HepG2 (cell line): Measurements from ENCODE around the gene TMEM107. TPM values are rescaled to one million over a fixed set of nuclear protein-coding genes. Genes with fewer than 3 reads are reported as not detected.
A peak's percentile ranks its signal among the peaks of the same experiment; 100 is the strongest.

Source experiments
- EHMT2 ChIP-seq: fragments of 200-600 bp; sonication (generic); IDR thresholded peaks from 2 replicates; pipeline ENCODE4 v1.7.0; 2017; ENCODE audit warnings: antibody characterized with exemption, low read depth, low read length, borderline replicate concordance
- FOSL1 ChIP-seq: sonication (generic); formaldehyde crosslinking; IDR thresholded peaks from 2 replicates; pipeline ENCODE4 v1.9.0; 2021; ENCODE audit warnings: missing genetic modification reagents, borderline replicate concordance
- GFI1 ChIP-seq: sonication (generic); formaldehyde crosslinking; IDR thresholded peaks from 2 replicates; pipeline ENCODE4 v1.5.0; 2020; ENCODE audit warnings: missing genetic modification reagents, mild to moderate bottlenecking, borderline replicate concordance
- HNRNPK ChIP-seq: fragments of 200-400 bp; formaldehyde crosslinking; IDR thresholded peaks from 2 replicates; pipeline ENCODE4 v1.6.1; 2018; ENCODE audit warnings: low read length, low read depth, moderate library complexity, mild to moderate bottlenecking; ENCODE audit not compliant: poor library complexity, severe bottlenecking
- IRX3 ChIP-seq: sonication (generic); formaldehyde crosslinking; IDR thresholded peaks from 2 replicates; pipeline ENCODE4 v1.8.1; 2023; ENCODE audit warnings: mild to moderate bottlenecking, low read depth, missing genetic modification reagents, borderline replicate concordance
- MIER3 ChIP-seq: IDR thresholded peaks from 2 replicates; pipeline ENCODE4 v1.6.1; 2016; ENCODE audit warnings: missing compliant biosample characterization, borderline replicate concordance
- NAIF1 ChIP-seq: sonication (generic); formaldehyde crosslinking; IDR thresholded peaks from 2 replicates; pipeline ENCODE4 v1.5.0; 2020; ENCODE audit warnings: mild to moderate bottlenecking, missing genetic modification reagents, borderline replicate concordance
- TBP ChIP-seq: sonication (generic); formaldehyde crosslinking; IDR thresholded peaks from 2 replicates; pipeline ENCODE4 v1.5.0; 2020; ENCODE audit warnings: missing genetic modification reagents
- ZBTB38 ChIP-seq: sonication (generic); formaldehyde crosslinking; IDR thresholded peaks from 2 replicates; pipeline ENCODE4 v1.5.1; 2020; ENCODE audit warnings: mild to moderate bottlenecking, missing genetic modification reagents
- ZNF317 ChIP-seq: sonication (generic); formaldehyde crosslinking; IDR thresholded peaks from 2 replicates; pipeline ENCODE4 v1.5.0; 2020; ENCODE audit warnings: mild to moderate bottlenecking, missing genetic modification reagents
- ZNF546 ChIP-seq: sonication (generic); formaldehyde crosslinking; conservative IDR thresholded peaks from 2 replicates; pipeline ENCODE4 v1.8.1; 2023; ENCODE audit warnings: mild to moderate bottlenecking, missing genetic modification reagents
- ZNF629 ChIP-seq: sonication (generic); formaldehyde crosslinking; conservative IDR thresholded peaks from 2 replicates; pipeline ENCODE4 v1.5.0; 2020; ENCODE audit warnings: missing genetic modification reagents
- ZNF644 ChIP-seq: IDR thresholded peaks from 2 replicates; pipeline ENCODE4 v1.6.1; 2016; ENCODE audit warnings: low read depth
- ZNF678 ChIP-seq: sonication (generic); formaldehyde crosslinking; IDR thresholded peaks from 2 replicates; pipeline ENCODE4 v1.4.0; 2020; ENCODE audit warnings: mild to moderate bottlenecking, missing genetic modification reagents
- polyA plus RNA-seq, 8 experiments: library from polyadenylated mRNA; depleted of rRNA in 3 of 8; stranded (reverse) in 7 of 8; unstranded in 1 of 8; fragments of >200 nt; fragmentation: Illumina TruSeq in 4 of 8; extraction: Trizol in 4 of 8; gene quantifications; 2 replicates each; pipeline versions ENCODE4 v1.2.1 to v1.2.3, GENCODE V29; 2011 to 2016; ENCODE audit warnings: low read depth in 4 of 8, missing spikeins in 1 of 8, mixed read lengths in 1 of 8; ENCODE audit not compliant: insufficient read depth in 1 of 8
- total RNA-seq, 5 experiments: library from RNA; depleted of rRNA; stranded (reverse); fragments of >200 nt; fragmentation: Illumina TruSeq; extraction: Trizol; gene quantifications; 2 replicates each; pipeline ENCODE4 v1.2.3, GENCODE V29; 2016; ENCODE audit warnings: low read depth in 1 of 5
- TF ChIP-seq, protein P1 (sequence below): IDR thresholded peaks from 2 replicates; pipeline ENCODE4 v1.6.1; 2012; ENCODE audit warnings: low read depth, low read length, improper control_type of control experiment
- TF ChIP-seq, protein P2 (sequence below): sonication (generic); IDR thresholded peaks from 2 replicates; pipeline ENCODE4 v1.6.1; 2016; ENCODE audit warnings: low read depth, borderline replicate concordance
- TF ChIP-seq, protein P3 (sequence below): sonication (generic); formaldehyde crosslinking; IDR thresholded peaks from 2 replicates; pipeline ENCODE4 v1.4.0; 2020; ENCODE audit warnings: missing genetic modification reagents
- TF ChIP-seq, protein P4 (sequence below): sonication (generic); formaldehyde crosslinking; conservative IDR thresholded peaks from 2 replicates; pipeline ENCODE4 v1.8.0; 2022; ENCODE audit warnings: mild to moderate bottlenecking, moderate library complexity, missing genetic modification reagents
- TF ChIP-seq, protein P5 (sequence below): sonication (generic); formaldehyde crosslinking; IDR thresholded peaks from 2 replicates; pipeline ENCODE4 v1.5.1; 2020; ENCODE audit warnings: missing genetic modification reagents, mild to moderate bottlenecking, borderline replicate concordance

Gene TMEM107
- total and polyA plus RNA-seq, 2 of the 13 experiments (the other 11 are each of a cell fraction or from before 2014, with no cell fraction given): 7.2 to 15.3 TPM

DNA sequence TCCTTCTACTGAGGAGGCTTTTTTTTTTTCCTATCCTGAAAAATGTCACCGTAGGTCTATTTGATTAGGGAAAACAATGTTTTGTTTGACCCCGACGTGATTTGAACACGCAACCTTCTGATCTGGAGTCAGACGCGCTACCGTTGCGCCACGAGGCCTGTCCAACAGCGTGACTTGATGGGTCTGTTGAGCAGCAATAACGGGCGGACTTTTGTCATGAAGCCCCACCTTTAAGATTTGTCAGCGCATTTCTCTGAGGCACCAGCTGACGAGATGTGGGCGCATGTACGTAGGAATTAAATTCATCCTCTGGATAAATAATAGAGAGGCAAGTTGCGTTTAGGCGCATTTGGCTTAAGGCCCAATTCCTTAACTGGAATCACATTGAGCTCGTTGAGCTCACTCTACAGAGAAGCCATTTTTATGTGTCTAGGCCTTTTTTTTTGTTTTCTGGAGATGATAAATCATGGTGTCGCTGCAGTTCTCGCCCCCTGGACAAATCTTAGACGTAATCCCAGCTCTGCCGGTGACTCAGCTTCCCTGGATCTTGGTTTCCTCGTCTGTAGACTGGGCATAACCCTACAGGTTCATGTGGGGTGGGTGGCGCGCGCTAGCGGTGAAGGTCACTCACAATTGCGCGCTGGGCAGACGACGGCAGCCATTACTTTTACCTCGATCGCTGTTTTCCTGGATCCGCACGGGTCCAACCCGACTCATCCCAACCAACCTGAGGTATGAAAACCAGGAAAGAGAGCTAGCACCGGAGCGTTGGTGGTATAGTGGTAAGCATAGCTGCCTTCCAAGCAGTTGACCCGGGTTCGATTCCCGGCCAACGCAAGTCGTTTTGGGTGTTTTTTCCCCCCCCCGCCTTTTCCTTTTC is 44.8 kb upstream of the TMEM107 start (continued):
- 0 out of 2 replicates have a peak, but pooled peaks have one; percentile 62 for TF ChIP-seq TBP (CRISPR knock-in tag)
- no peak for TF ChIP-seq EHMT2
- 0 out of 2 replicates have a peak, but pooled peaks have one; percentile 71 for TF ChIP-seq IRX3
- TF ChIP-seq FOSL1 (CRISPR knock-in tag): no peak
- TF ChIP-seq ZNF546 (CRISPR knock-in tag): no peak
- peak; percentile 72 for TF ChIP-seq GFI1
- TF ChIP-seq MIER3 (CRISPR knock-in tag): peak; percentile 64
- TF ChIP-seq, protein P1, sequence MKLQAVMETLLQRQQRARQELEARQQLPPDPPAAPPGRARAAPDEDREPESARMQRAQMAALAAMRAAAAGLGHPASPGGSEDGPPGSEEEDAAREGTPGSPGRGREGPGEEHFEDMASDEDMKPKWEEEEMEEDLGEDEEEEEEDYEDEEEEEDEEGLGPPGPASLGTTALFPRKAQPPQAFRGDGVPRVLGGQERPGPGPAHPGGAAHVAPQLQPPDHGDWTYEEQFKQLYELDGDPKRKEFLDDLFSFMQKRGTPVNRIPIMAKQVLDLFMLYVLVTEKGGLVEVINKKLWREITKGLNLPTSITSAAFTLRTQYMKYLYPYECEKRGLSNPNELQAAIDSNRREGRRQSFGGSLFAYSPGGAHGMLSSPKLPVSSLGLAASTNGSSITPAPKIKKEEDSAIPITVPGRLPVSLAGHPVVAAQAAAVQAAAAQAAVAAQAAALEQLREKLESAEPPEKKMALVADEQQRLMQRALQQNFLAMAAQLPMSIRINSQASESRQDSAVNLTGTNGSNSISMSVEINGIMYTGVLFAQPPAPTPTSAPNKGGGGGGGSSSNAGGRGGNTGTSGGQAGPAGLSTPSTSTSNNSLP: peak; percentile 83
- TF ChIP-seq, protein P2, sequence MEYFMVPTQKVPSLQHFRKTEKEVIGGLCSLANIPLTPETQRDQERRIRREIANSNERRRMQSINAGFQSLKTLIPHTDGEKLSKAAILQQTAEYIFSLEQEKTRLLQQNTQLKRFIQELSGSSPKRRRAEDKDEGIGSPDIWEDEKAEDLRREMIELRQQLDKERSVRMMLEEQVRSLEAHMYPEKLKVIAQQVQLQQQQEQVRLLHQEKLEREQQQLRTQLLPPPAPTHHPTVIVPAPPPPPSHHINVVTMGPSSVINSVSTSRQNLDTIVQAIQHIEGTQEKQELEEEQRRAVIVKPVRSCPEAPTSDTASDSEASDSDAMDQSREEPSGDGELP: peak; percentile 67; the same call in 1 of the 2 replicates
- peak; percentile 54; the same call in 1 of the 2 replicates for TF ChIP-seq ZBTB38
- TF ChIP-seq ZNF644 (CRISPR knock-in tag): 0 out of 2 replicates have a peak, but pooled peaks have one; percentile 21
- TF ChIP-seq, protein P3, sequence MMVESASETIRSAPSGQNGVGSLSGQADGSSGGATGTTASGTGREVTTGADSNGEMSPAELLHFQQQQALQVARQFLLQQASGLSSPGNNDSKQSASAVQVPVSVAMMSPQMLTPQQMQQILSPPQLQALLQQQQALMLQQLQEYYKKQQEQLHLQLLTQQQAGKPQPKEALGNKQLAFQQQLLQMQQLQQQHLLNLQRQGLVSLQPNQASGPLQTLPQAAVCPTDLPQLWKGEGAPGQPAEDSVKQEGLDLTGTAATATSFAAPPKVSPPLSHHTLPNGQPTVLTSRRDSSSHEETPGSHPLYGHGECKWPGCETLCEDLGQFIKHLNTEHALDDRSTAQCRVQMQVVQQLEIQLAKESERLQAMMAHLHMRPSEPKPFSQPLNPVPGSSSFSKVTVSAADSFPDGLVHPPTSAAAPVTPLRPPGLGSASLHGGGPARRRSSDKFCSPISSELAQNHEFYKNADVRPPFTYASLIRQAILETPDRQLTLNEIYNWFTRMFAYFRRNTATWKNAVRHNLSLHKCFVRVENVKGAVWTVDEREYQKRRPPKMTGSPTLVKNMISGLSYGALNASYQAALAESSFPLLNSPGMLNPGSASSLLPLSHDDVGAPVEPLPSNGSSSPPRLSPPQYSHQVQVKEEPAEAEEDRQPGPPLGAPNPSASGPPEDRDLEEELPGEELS: peak; percentile 43; the same call in 1 of the 2 replicates
- peak; percentile 53; the same call in 1 of the 2 replicates for TF ChIP-seq NAIF1 (CRISPR knock-in tag)
- no peak for TF ChIP-seq ZNF678
- TF ChIP-seq, protein P4, sequence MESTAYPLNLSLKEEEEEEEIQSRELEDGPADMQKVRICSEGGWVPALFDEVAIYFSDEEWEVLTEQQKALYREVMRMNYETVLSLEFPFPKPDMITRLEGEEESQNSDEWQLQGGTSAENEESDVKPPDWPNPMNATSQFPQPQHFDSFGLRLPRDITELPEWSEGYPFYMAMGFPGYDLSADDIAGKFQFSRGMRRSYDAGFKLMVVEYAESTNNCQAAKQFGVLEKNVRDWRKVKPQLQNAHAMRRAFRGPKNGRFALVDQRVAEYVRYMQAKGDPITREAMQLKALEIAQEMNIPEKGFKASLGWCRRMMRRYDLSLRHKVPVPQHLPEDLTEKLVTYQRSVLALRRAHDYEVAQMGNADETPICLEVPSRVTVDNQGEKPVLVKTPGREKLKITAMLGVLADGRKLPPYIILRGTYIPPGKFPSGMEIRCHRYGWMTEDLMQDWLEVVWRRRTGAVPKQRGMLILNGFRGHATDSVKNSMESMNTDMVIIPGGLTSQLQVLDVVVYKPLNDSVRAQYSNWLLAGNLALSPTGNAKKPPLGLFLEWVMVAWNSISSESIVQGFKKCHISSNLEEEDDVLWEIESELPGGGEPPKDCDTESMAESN: no peak; the same call in 1 of the 2 replicates
- peak; percentile 86 for TF ChIP-seq ZNF629 (CRISPR knock-in tag)
- TF ChIP-seq, protein P5, sequence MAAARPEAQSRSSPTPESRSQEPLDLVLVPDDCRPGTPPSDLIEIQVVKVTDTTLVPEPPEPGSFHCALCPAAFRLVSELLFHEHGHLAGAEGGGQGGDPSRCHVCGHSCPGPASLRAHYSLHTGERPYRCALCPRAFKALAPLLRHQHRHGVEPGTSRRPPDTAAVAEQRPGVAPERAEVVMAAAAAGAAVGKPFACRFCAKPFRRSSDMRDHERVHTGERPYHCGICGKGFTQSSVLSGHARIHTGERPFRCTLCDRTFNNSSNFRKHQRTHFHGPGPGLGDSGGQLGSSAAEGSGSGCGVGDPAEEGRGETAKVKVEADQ (CRISPR knock-in tag): 0 out of 2 replicates have a peak, but pooled peaks have one; percentile 52
- 0 out of 2 replicates have a peak, but pooled peaks have one; percentile 2 for TF ChIP-seq ZNF317 (CRISPR knock-in tag)
- TF ChIP-seq HNRNPK: no peak
